NCI-H2171 treated with DMSO at 0.1 percent for 48 hours (cell line): ENCODE data around the gene IKZF1.

Experiments
- DNase-seq: peaks from one replicate; lab custom pipeline; 2025; lab: John Stamatoyannopoulos, UW

Gene IKZF1

GRCh38 chr7:50283731-50284130 is 20.8 kb upstream of the IKZF1 start:
- no peak for DNase-seq

GRCh38 chr7:50284296-50284695 is 20.2 kb upstream of the IKZF1 start:
- DNase-seq = no peak

GRCh38 chr7:50285269-50285668 is 19.2 kb upstream of the IKZF1 start:
- no peak for DNase-seq

GRCh38 chr7:50287129-50287528 is 17.4 kb upstream of the IKZF1 start:
- DNase-seq = no peak

GRCh38 chr7:50292165-50292757 is 12.3 kb upstream of the IKZF1 start:
- DNase-seq = no peak

GRCh38 chr7:50292763-50293162 is 11.8 kb upstream of the IKZF1 start:
- DNase-seq = no peak

- no peak for DNase-seq
Measured at GRCh38 chr7:50293509-50294179, 10.9 kb upstream of the IKZF1 start.

GRCh38 chr7:50295133-50295532 is 9.4 kb upstream of the IKZF1 start:
- no peak for DNase-seq

GRCh38 chr7:50296799-50297198 is 7.7 kb upstream of the IKZF1 start:
- no peak for DNase-seq

- no peak for DNase-seq
Measured at GRCh38 chr7:50298811-50299562, 5.5 kb upstream of the IKZF1 start.

- DNase-seq = no peak
Measured at GRCh38 chr7:50300336-50300735, 4.2 kb upstream of the IKZF1 start.

GRCh38 chr7:50302486-50303334 is 1.8 kb upstream of the IKZF1 start:
- DNase-seq = no peak

- DNase-seq = no peak
Measured at GRCh38 chr7:50303335-50304128, 984 bp upstream of the IKZF1 start.

- DNase-seq = no peak
Measured at GRCh38 chr7:50304911-50305582, 531 bp downstream of the IKZF1 start.

GRCh38 chr7:50305583-50306493 is 1.3 kb downstream of the IKZF1 start:
- DNase-seq = no peak

GRCh38 chr7:50306494-50307367 is 2.2 kb downstream of the IKZF1 start:
- no peak for DNase-seq

GRCh38 chr7:50307368-50308032 is 3.0 kb downstream of the IKZF1 start:
- no peak for DNase-seq

GRCh38 chr7:50308203-50308531 is 3.7 kb downstream of the IKZF1 start:
- no peak for DNase-seq
